IMR-90 (cell line): ENCODE data around the gene CABP2. TPM values are rescaled to one million over a fixed set of nuclear protein-coding genes. Genes with fewer than 3 reads are reported as not detected.
A peak's percentile ranks its signal among the peaks of the same experiment; 100 is the strongest.

Experiments
- ATAC-seq: fragments of 200-7000 bp; cut with Tn5 transposase; 2 replicates; pipeline ENCODE4 v1.9.1; 2020; ENCODE audit warnings: low read depth, mild to moderate bottlenecking, moderate library complexity
- BruUV-seq: library from RNA; stranded (reverse); fragments of 400-500 nt; replicated peaks from 2 replicates; lab custom pipeline; 2021; lab: Mats Ljungman, UMichigan
- CTCF ChIA-PET: fragments of 300-600 bp; formaldehyde crosslinking; extraction: SDS; loops from one replicate; lab custom pipeline; 2021; ENCODE audit warnings: antibody characterized with exemption; lab: Yijun Ruan, JAX
- POLR2A ChIA-PET: fragments of 300-600 bp; sonication (Branson Sonifier 250); formaldehyde crosslinking; loops from one replicate; lab custom pipeline; 2022; ENCODE audit warnings: antibody characterized with exemption; ENCODE audit not compliant: unreplicated experiment; lab: Charles Lee
- DNase-seq: peaks from one replicate; pipeline ENCODE4 v3.0.0; 2013
- H2AFZ ChIP-seq: replicated peaks from 2 replicates; pipeline ENCODE3; 2013; ENCODE audit warnings: low read length, mild to moderate bottlenecking; ENCODE audit not compliant: poor library complexity
- H2AK5ac ChIP-seq: 2 replicates; pipeline ENCODE4 v1.6.1; 2013; ENCODE audit warnings: low read depth, low read length, inconsistent platforms
- H2AK9ac ChIP-seq: replicated peaks from 2 replicates; pipeline ENCODE3; 2013; ENCODE audit warnings: mild to moderate bottlenecking, low read depth, low read length, moderate library complexity; ENCODE audit not compliant: poor library complexity
- H2BK120ac ChIP-seq: 2 replicates; pipeline ENCODE4 v1.6.1; 2013; ENCODE audit warnings: low read depth, low read length, inconsistent platforms
- H2BK15ac ChIP-seq: 3 replicates; pipeline ENCODE4 v1.6.1; 2013; ENCODE audit warnings: low read depth, low read length, inconsistent platforms
- H2BK20ac ChIP-seq: 2 replicates; pipeline ENCODE4 v1.6.1; 2013; ENCODE audit warnings: low read depth, mild to moderate bottlenecking, inconsistent platforms, low read length, moderate library complexity
- H2BK5ac ChIP-seq: 2 replicates; pipeline ENCODE4 v1.6.1; 2013; ENCODE audit warnings: mild to moderate bottlenecking, low read depth, low read length, inconsistent platforms; ENCODE audit not compliant: poor library complexity, severe bottlenecking
- H3K14ac ChIP-seq: replicated peaks from 2 replicates; pipeline ENCODE4 v1.6.1; 2013; ENCODE audit warnings: low read depth, low read length, inconsistent platforms
- H3K18ac ChIP-seq: 2 replicates; pipeline ENCODE4 v1.6.1; 2013; ENCODE audit warnings: low read depth, low read length, control low read depth
- H3K23ac ChIP-seq: 2 replicates; pipeline ENCODE4 v1.6.1; 2013; ENCODE audit warnings: low read depth, low read length, inconsistent platforms
- H3K27ac ChIP-seq: 2 replicates; pipeline ENCODE4 v1.5.1; 2013; ENCODE audit warnings: mild to moderate bottlenecking, control low read depth, low read length; ENCODE audit not compliant: insufficient read depth
- H3K27me3 ChIP-seq: 2 replicates; pipeline ENCODE4 v1.6.1; 2013; ENCODE audit warnings: low read length; ENCODE audit not compliant: control insufficient read depth, insufficient read depth
- H3K36me3 ChIP-seq: 2 replicates; pipeline ENCODE4 v1.6.1; 2013; ENCODE audit warnings: low read length, mixed read lengths; ENCODE audit not compliant: control insufficient read depth, insufficient read depth
- H3K4ac ChIP-seq: 2 replicates; pipeline ENCODE4 v1.6.1; 2013; ENCODE audit warnings: low read depth, low read length, inconsistent platforms
- H3K4me1 ChIP-seq: 2 replicates; pipeline ENCODE4 v1.6.1; 2013; ENCODE audit warnings: low read length, mixed read lengths; ENCODE audit not compliant: control insufficient read depth, insufficient read depth
- H3K4me2 ChIP-seq: 2 replicates; pipeline ENCODE4 v1.6.1; 2013; ENCODE audit warnings: low read depth, mild to moderate bottlenecking, control low read depth, low read length, moderate library complexity
- H3K4me3 ChIP-seq: 2 replicates; pipeline ENCODE4 v1.5.1; 2013; ENCODE audit warnings: low read depth, mild to moderate bottlenecking, control low read depth, low read length, moderate library complexity; ENCODE audit not compliant: insufficient read depth
- H3K56ac ChIP-seq: 2 replicates; pipeline ENCODE4 v1.6.1; 2013; ENCODE audit warnings: low read length, inconsistent platforms; ENCODE audit not compliant: insufficient read depth; ENCODE audit errors: extremely low read depth
- H3K79me1 ChIP-seq, 2 experiments: 2 replicates each; pipeline ENCODE4 v1.6.1; 2013; ENCODE audit warnings: low read length in 2 of 2, inconsistent platforms in 1 of 2, low read depth in 1 of 2
- H3K9ac ChIP-seq: 2 replicates; pipeline ENCODE4 v1.6.1; 2013; ENCODE audit warnings: low read depth, low read length, control low read depth
- H3K9me1 ChIP-seq: 2 replicates; pipeline ENCODE4 v1.6.1; 2013; ENCODE audit warnings: low read length, inconsistent platforms; ENCODE audit not compliant: insufficient read depth
- H3K9me3 ChIP-seq: 2 replicates; pipeline ENCODE4 v1.6.1; 2013; ENCODE audit warnings: low read length; ENCODE audit not compliant: control insufficient read depth, insufficient read depth
- H4K20me1 ChIP-seq: 2 replicates; pipeline ENCODE4 v1.6.1; 2013; ENCODE audit warnings: low read length, inconsistent platforms; ENCODE audit not compliant: insufficient read depth
- H4K5ac ChIP-seq: 2 replicates; pipeline ENCODE4 v1.6.1; 2013; ENCODE audit warnings: mild to moderate bottlenecking, low read depth, low read length, control low read depth
- H4K8ac ChIP-seq, 2 experiments: 2 replicates each; pipeline ENCODE4 v1.6.1; 2013; ENCODE audit warnings: low read depth in 2 of 2, low read length in 2 of 2, control low read depth in 1 of 2, inconsistent platforms in 1 of 2
- H4K91ac ChIP-seq: 2 replicates; pipeline ENCODE4 v1.6.1; 2013; ENCODE audit warnings: low read depth, low read length, inconsistent platforms; ENCODE audit not compliant: insufficient read depth
- BHLHE40 ChIP-seq: fragments of 150-350 bp; IDR thresholded peaks from 2 replicates; pipeline ENCODE4 v1.6.1; 2016; ENCODE audit warnings: mild to moderate bottlenecking, low read depth, low read length
- CHD1 ChIP-seq: IDR thresholded peaks from 2 replicates; pipeline ENCODE4 v1.6.1; 2012; ENCODE audit warnings: low read depth, low read length, improper control_type of control experiment
- RCOR1 ChIP-seq: IDR thresholded peaks from 2 replicates; pipeline ENCODE4 v1.6.1; 2012; ENCODE audit warnings: mild to moderate bottlenecking, low read length, improper control_type of control experiment; ENCODE audit not compliant: insufficient replicate concordance
- SMC3 ChIP-seq: fragments of 150-350 bp; IDR thresholded peaks from 2 replicates; pipeline ENCODE4 v1.6.1; 2016; ENCODE audit warnings: low read depth, mild to moderate bottlenecking, antibody characterized with exemption, low read length, moderate library complexity
- USF2 ChIP-seq: fragments of 150-350 bp; IDR thresholded peaks from 2 replicates; pipeline ENCODE4 v1.6.1; 2017; ENCODE audit warnings: mild to moderate bottlenecking, antibody characterized with exemption, low read length, low read depth
- WGBS, 2 experiments: methylation state at CpG; one replicate each; pipeline versions ENCODE4 v1.1.5 to v1.1.7; 2013; ENCODE audit warnings: missing lambda C conversion rate in 2 of 2; ENCODE audit not compliant: insufficient read length in 1 of 2; ENCODE audit errors: extremely low coverage in 2 of 2; 5-methylcytosine and 5-hydroxymethylcytosine counted together
- dilution Hi-C: fragments of 300-500 bp; cut with HindIII; formaldehyde crosslinking; loops from one replicate; pipeline ENCODE4 v1.14.3; 2018; ENCODE audit warnings: low sequenced_read_pairs; ENCODE audit not compliant: unreplicated experiment
- in situ Hi-C: fragments of 300-500 bp; cut with MboI; formaldehyde crosslinking; loops from 3 replicates; pipeline ENCODE4 v1.14.3; 2019; ENCODE audit warnings: low sequenced_read_pairs, inconsistent platforms, mixed read lengths
- intact Hi-C: fragments of 100-400 bp; cut with micrococcal nuclease; formaldehyde crosslinking; loops from 2 replicates; pipeline ENCODE4 v1.10.0; 2022
- microRNA-seq, 2 experiments: library from miRNA; stranded (forward) in 1 of 2; unstranded in 1 of 2; fragments of 10-50 nt in 1 of 2; fragments of <30 nt in 1 of 2; gene quantifications in 1 of 2; microRNA quantifications in 1 of 2; one replicate each; pipeline versions ENCODE3 to v1.1.0; 2013 to 2020; ENCODE audit not compliant: insufficient read depth in 1 of 2, insufficient read length in 1 of 2, unreplicated experiment in 1 of 2
- polyA plus RNA-seq, 3 experiments: library from polyadenylated mRNA; depleted of rRNA; stranded (reverse); fragments of >200 nt; gene quantifications; 2 replicates each; pipeline ENCODE4 v1.2.3, GENCODE V29; 2012; ENCODE audit warnings: low replicate concordance in 1 of 3
- small RNA-seq, 5 experiments: library from RNA; depleted of rRNA; stranded (forward); fragments of <200 nt; gene quantifications; one replicate each; pipeline ENCODE3, GENCODE V24; 2012
- total RNA-seq: library from RNA; depleted of rRNA; stranded (reverse); fragments of >200 nt; gene quantifications from 2 replicates; pipeline ENCODE4 v1.2.3, GENCODE V29; 2012; rRNA removed

CABP2 gene
- total and polyA plus RNA-seq, 2 of the 4 experiments (the other 2 are of a cell fraction), result not detected

GRCh38 chr11:67469508-67469811 lies 53.8 kb downstream of the CABP2 start:
- ATAC-seq (no peak), DNase-seq (no peak)
- 13% methylated on average over 6 of the region's 9 CpGs; no CpG with 5 or more reads in 1 of the 2 experiments for WGBS, 2 experiments
- Histone ChIP-seq H2BK20ac (no peak overlapping the region; the same call in 1 of the 2 replicates), H2BK120ac (peak overlapping the region; percentile 61; the same call in 1 of the 2 replicates), H4K5ac (peak overlapping the region; percentile 60), H2AFZ (peak overlapping the region; percentile 100), H3K27ac (peak overlapping the region; percentile 38), H3K4me2 (peak overlapping the region; percentile 74), H3K79me1 (peaks cover 4 to 19% of the 10 kb centered on the region in 2 experiments; a peak in 2 of 4 replicates), H3K56ac (peak overlapping the region; percentile 42), H3K18ac (peak overlapping the region; percentile 16), H3K9me3 (no peaks in the 10 kb centered on the region), H4K20me1 (no peaks in the 10 kb centered on the region), H3K14ac (peak overlapping the region; percentile 98), H3K4ac (peak overlapping the region; percentile 94), H2BK15ac (no peak overlapping the region), H2AK5ac (peak overlapping the region; percentile 87; the same call in 1 of the 2 replicates), H3K27me3 (peaks cover 3% of the 10 kb centered on the region), H2BK5ac (peak overlapping the region; percentile 35), H4K8ac (peak overlapping the region; percentile 100), H3K4me3 (peak overlapping the region; percentile 45), H3K9ac (peak overlapping the region; percentile 71), H3K9me1 (peaks cover 9% of the 10 kb centered on the region), H3K4me1 (peaks cover 4% of the 10 kb centered on the region), H4K91ac (peak overlapping the region; percentile 93), H2AK9ac (peak overlapping the region; percentile 94), H3K36me3 (peaks cover 2% of the 10 kb centered on the region; the same call in 1 of the 2 replicates), H3K23ac (peak overlapping the region; percentile 86)
- TF ChIP-seq RCOR1 (no peak), USF2 (no peak), BHLHE40 (no peak), CHD1 (no peak), SMC3 (no peak)
- ChIA-PET POLR2A (interaction anchor here (0.6 to 1.3 kb wide), 2 partner anchors 20 to 68 kb away, joined by 3 to 4 read pairs; partner anchors contain the start of gene PPP1CA), CTCF (interaction anchor here (0.7 to 1.5 kb wide), 2 partner anchors 68 to 117 kb away, joined by 3 read pairs; partner anchors contain the start of gene PPP1CA)
- dilution Hi-C loops (no loop called here), intact Hi-C loops (no loop called here), in situ Hi-C loops (no loop called here)
- BruUV-seq, result no TSS peak

Small RNA genes within 50 kb of the gene (microRNA-seq; reads per million reads assigned to microRNA genes)
- gene MIR6752, result 0 reads per million in 2 experiments

Small RNA genes within 50 kb of the gene (small RNA-seq; reads per million reads assigned to genes)
- gene MIR6752, result 0 reads per million in 5 experiments

Other genes starting within 250 kb of the CABP2 start
- 7.3 and 8.1 TPM in 2 replicates for gene ANKRD13D, start 234.1 kb downstream of the CABP2 start, total RNA-seq
- 38.4 and 44.0 TPM in 2 replicates for gene ANKRD13D, start 234.1 kb downstream of the CABP2 start, polyA plus RNA-seq (2012; rRNA removed)
- 7.3 and 7.8 TPM in 2 replicates for gene SSH3, start 219.9 kb downstream of the CABP2 start, total RNA-seq
- gene SSH3, start 219.9 kb downstream of the CABP2 start, polyA plus RNA-seq (2012; rRNA removed), result 26.7 and 29.2 TPM in 2 replicates
- gene POLD4, start 169.9 kb downstream of the CABP2 start, total RNA-seq, result 40.8 and 46.4 TPM in 2 replicates
- 133 and 152 TPM in 2 replicates for gene POLD4, start 169.9 kb downstream of the CABP2 start, polyA plus RNA-seq (2012; rRNA removed)
- gene CLCF1, start 149.8 kb downstream of the CABP2 start, total RNA-seq, result 5.0 and 5.6 TPM in 2 replicates
- gene CLCF1, start 149.8 kb downstream of the CABP2 start, polyA plus RNA-seq (2012; rRNA removed), result 27.8 and 34.4 TPM in 2 replicates
- gene RAD9A, start 131.5 kb downstream of the CABP2 start, total RNA-seq, result 1.9 and 2.0 TPM in 2 replicates
- 10.3 and 12.6 TPM in 2 replicates for gene RAD9A, start 131.5 kb downstream of the CABP2 start, polyA plus RNA-seq (2012; rRNA removed)
- 294 and 313 TPM in 2 replicates for gene PPP1CA, start 121.6 kb downstream of the CABP2 start, total RNA-seq
- gene PPP1CA, start 121.6 kb downstream of the CABP2 start, polyA plus RNA-seq (2012; rRNA removed), result 228 and 260 TPM in 2 replicates
- under 0.01 and 0.18 TPM in 2 replicates for gene TBC1D10C, start 119.4 kb downstream of the CABP2 start, total RNA-seq
- 0.07 and 0.11 TPM in 2 replicates for gene TBC1D10C, start 119.4 kb downstream of the CABP2 start, polyA plus RNA-seq (2012; rRNA removed)
- gene CARNS1, start 107.8 kb downstream of the CABP2 start, total RNA-seq, result under 0.01 TPM in 2 replicates
- 0.23 and 0.32 TPM in 2 replicates for gene CARNS1, start 107.8 kb downstream of the CABP2 start, polyA plus RNA-seq (2012; rRNA removed)
- 47.8 and 58.4 TPM in 2 replicates for gene RPS6KB2, start 95.0 kb downstream of the CABP2 start, total RNA-seq
- 50.7 and 55.3 TPM in 2 replicates for gene RPS6KB2, start 95.0 kb downstream of the CABP2 start, polyA plus RNA-seq (2012; rRNA removed)
- not detected in 2 replicates for gene PTPRCAP, start 85.8 kb downstream of the CABP2 start, total RNA-seq
- 0.14 and 0.24 TPM in 2 replicates for gene PTPRCAP, start 85.8 kb downstream of the CABP2 start, polyA plus RNA-seq (2012; rRNA removed)
- 76.4 and 79.4 TPM in 2 replicates for gene CORO1B, start 80.0 kb downstream of the CABP2 start, total RNA-seq
- gene CORO1B, start 80.0 kb downstream of the CABP2 start, polyA plus RNA-seq (2012; rRNA removed), result 138 and 151 TPM in 2 replicates
- not detected in 2 replicates for gene GPR152, start 70.7 kb downstream of the CABP2 start, total RNA-seq
- gene GPR152, start 70.7 kb downstream of the CABP2 start, polyA plus RNA-seq (2012; rRNA removed), result not detected in 2 replicates
- gene CABP4, start 68.1 kb downstream of the CABP2 start, total RNA-seq, result not detected in 2 replicates
- gene CABP4, start 68.1 kb downstream of the CABP2 start, polyA plus RNA-seq (2012; rRNA removed), result not detected in 2 replicates
- 12.5 and 18.9 TPM in 2 replicates for gene TMEM134, start 54.2 kb downstream of the CABP2 start, total RNA-seq
- 55.0 and 64.4 TPM in 2 replicates for gene TMEM134, start 54.2 kb downstream of the CABP2 start, polyA plus RNA-seq (2012; rRNA removed)
- 91.4 and 95.5 TPM in 2 replicates for gene AIP, start 40.4 kb downstream of the CABP2 start, total RNA-seq
- gene AIP, start 40.4 kb downstream of the CABP2 start, polyA plus RNA-seq (2012; rRNA removed), result 122 and 130 TPM in 2 replicates
- gene PITPNM1, start 18.1 kb downstream of the CABP2 start, total RNA-seq, result 4.7 and 5.0 TPM in 2 replicates
- gene PITPNM1, start 18.1 kb downstream of the CABP2 start, polyA plus RNA-seq (2012; rRNA removed), result 15.4 and 18.3 TPM in 2 replicates
- gene CDK2AP2, start 15.3 kb downstream of the CABP2 start, total RNA-seq, result 8.1 and 9.2 TPM in 2 replicates
- gene CDK2AP2, start 15.3 kb downstream of the CABP2 start, polyA plus RNA-seq (2012; rRNA removed), result 44.7 and 49.8 TPM in 2 replicates
- 947 and 1,000 TPM in 2 replicates for gene GSTP1, start 60.4 kb upstream of the CABP2 start, total RNA-seq
- 1,539 and 1,653 TPM in 2 replicates for gene GSTP1, start 60.4 kb upstream of the CABP2 start, polyA plus RNA-seq (2012; rRNA removed)
- 119 and 120 TPM in 2 replicates for gene NDUFV1, start 83.5 kb upstream of the CABP2 start, total RNA-seq
- gene NDUFV1, start 83.5 kb upstream of the CABP2 start, polyA plus RNA-seq (2012; rRNA removed), result 133 and 148 TPM in 2 replicates
- gene NUDT8, start 106.5 kb upstream of the CABP2 start, total RNA-seq, result 0.83 and 1.4 TPM in 2 replicates
- 2.5 and 3.2 TPM in 2 replicates for gene NUDT8, start 106.5 kb upstream of the CABP2 start, polyA plus RNA-seq (2012; rRNA removed)
- not detected in 2 replicates for gene TBX10, start 116.3 kb upstream of the CABP2 start, total RNA-seq
- not detected in 2 replicates for gene TBX10, start 116.3 kb upstream of the CABP2 start, polyA plus RNA-seq (2012; rRNA removed)
- gene ACY3, start 127.3 kb upstream of the CABP2 start, total RNA-seq, result not detected in 2 replicates
- not detected in 2 replicates for gene ACY3, start 127.3 kb upstream of the CABP2 start, polyA plus RNA-seq (2012; rRNA removed)
- not detected in 2 replicates for gene ALDH3B2, start 151.2 kb upstream of the CABP2 start, total RNA-seq
- gene ALDH3B2, start 151.2 kb upstream of the CABP2 start, polyA plus RNA-seq (2012; rRNA removed), result not detected in 2 replicates